Endometrium (tissue), 2 donors: ENCODE measurements around the gene SRPRB.

ENCODE experiments used
- FAIRE-seq: peaks from 2 replicates; lab custom pipeline; 2012; peaks lifted over from hg19 to GRCh38; lab: Jason Lieb, UNC
- donor health status: control.
- donor health status: control.

SRPRB gene, protein sequence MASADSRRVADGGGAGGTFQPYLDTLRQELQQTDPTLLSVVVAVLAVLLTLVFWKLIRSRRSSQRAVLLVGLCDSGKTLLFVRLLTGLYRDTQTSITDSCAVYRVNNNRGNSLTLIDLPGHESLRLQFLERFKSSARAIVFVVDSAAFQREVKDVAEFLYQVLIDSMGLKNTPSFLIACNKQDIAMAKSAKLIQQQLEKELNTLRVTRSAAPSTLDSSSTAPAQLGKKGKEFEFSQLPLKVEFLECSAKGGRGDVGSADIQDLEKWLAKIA

DNA sequence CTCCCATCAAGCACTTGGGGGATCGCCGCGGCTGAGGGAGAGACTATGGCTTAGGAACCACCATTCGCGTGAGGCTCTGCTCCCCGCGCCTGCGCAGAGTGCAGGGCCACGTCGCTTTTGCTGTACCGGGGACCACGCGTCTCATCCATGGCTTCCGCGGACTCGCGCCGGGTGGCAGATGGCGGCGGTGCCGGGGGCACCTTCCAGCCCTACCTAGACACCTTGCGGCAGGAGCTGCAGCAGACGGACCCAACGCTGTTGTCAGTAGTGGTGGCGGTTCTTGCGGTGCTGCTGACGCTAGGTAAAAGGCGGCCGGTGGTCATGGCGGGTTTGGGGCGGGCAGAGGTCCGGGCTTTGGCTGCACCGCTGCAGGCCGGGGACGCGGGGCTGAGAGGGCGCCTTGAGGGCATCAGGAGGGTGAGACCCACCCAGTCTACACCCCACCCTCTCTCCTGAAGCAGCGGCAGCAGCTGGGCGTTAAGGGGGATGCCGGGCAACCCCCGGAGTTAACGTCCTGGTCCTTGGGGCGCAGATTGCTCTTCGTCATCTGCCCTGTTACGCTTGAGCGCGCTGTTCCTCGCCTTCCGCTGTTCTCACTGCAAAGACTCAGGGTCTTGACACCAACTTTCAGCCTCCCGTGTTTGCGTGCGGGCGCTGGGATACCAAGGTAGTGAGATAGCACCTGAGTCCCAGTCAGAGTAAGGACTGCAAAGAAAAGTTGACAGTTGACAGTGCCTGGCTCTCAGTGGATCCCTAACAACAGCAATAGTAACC is at the start of gene SRPRB:
TSS of gene SRPRB (plus strand) at position 114 of the 774 bp plus-strand sequence. CDS start at position 148, 34 bp downstream.
- no peak for FAIRE-seq

DNA sequence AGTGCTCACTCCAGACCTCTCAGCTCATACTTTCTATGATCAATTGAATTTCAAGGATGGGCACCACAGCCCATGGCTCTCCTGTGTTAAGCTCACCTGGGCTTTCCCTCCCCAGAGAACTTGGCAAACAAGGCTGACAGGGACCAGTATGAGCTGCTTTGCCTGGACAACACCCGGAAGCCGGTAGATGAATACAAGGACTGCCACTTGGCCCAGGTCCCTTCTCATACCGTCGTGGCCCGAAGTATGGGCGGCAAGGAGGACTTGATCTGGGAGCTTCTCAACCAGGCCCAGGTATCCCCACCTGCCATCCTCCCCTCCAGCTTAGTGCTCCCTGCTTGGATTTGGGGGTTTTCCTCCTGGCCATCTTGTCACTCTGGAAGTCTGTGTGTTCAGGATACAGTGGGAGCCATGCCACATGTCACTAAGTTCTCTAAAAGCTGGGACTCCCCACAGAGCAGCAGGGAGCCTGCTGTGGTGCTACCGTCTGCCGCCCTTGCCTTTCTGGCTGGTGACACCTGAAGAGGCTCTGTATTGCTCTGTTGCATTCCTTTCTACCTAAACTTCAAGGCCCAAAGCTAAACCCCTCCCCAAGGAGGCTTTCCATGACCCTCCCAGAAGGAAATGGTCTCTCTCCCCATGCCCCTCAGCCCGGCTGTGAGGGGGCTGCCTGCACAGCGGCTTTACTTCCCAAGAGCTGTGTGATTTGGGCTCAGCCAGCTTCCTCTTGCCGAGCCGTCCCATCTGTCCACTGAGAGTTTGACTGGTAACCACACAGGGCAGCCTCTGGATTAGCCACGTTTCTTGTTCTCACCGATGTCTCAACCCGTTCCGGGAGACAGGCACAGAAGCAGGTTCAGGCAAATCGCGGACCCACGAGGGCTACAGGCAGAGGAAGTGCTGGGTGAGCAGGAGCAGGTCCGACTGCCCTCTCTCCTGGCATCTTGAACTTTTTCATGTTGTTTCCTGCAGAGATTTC is 48.6 kb upstream of the SRPRB start:
- no peak for FAIRE-seq

DNA sequence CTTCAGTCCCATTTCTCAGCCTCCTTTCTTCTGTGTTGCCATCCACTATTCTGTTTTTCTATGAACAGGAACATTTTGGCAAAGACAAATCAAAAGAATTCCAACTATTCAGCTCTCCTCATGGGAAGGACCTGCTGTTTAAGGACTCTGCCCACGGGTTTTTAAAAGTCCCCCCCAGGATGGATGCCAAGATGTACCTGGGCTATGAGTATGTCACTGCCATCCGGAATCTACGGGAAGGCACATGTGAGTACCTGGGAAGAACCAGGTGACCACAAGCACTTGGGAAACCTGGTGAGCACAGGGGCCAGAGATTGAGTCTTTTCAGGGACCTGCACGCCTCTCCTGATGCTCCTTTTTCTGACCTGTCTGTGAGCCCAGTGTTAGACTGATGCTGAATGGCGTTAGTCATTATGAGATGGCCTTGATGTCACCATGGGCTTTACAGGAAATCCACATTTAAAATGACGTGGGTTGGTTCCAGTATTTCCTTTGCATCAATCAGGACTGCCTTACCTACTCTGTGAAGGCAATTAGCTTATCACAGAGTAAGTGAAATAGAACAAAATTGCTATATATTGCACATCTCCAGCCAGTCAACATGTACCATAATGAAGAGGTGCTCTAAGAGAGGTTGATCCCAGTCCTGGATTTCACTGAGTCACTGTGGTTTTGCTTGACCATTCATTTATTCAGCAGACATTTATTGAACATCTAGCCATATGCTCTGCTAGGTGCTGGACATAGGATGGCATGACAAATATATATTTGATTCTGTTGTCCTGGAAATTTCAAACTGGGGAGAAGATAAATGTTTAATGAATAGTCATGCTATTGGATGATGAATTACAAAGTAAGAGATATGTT is 47.7 kb upstream of the SRPRB start:
- no peak for FAIRE-seq

DNA sequence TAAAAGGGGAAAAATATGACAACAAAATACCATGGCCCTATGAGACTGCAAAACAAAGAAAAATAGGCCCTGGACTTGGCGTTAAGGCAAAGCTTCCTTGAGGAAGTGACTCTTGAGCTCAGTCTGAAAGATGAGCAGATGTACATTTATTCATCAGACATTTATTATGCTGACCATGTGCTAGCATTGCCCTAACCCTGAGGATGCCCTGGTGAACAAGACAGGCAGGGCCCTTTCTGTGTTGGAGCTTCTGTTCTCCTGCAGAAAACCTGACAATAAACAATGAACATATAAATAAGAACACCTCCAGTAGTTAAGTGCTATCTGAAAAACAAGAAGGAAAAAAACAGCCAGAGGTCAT is 47.1 kb upstream of the SRPRB start:
- no peak for FAIRE-seq

DNA sequence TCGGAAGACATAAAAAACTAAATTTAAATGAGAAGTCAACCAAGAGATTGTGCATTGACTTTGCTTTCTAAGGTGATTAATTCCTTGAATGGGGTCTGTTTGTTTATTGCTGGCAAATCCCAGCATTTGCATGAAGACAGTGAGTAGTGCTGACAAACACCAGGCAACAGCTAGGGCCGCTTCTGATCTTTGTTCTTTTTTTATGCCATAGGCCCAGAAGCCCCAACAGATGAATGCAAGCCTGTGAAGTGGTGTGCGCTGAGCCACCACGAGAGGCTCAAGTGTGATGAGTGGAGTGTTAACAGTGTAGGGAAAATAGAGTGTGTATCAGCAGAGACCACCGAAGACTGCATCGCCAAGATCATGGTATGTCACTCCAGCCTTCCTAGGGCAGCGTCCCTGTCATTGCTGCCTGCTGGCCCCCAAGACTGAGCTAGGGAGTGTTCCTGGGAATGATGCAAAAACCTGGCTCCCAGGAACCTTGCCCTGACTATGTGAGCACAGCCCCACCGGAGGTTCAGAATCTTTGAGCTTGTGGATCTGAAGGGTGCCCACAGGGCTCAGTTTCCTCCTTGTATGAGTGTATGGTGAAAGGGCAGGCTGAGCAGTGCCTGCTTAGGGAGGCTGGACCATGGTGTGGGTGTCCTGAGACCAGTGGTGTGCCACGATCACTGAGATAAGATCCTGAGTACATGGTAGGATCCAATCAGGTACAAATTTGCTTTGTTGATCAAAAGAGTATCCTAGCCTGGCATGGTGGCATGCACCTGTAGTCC is 46.5 kb upstream of the SRPRB start:
- no peak for FAIRE-seq

DNA sequence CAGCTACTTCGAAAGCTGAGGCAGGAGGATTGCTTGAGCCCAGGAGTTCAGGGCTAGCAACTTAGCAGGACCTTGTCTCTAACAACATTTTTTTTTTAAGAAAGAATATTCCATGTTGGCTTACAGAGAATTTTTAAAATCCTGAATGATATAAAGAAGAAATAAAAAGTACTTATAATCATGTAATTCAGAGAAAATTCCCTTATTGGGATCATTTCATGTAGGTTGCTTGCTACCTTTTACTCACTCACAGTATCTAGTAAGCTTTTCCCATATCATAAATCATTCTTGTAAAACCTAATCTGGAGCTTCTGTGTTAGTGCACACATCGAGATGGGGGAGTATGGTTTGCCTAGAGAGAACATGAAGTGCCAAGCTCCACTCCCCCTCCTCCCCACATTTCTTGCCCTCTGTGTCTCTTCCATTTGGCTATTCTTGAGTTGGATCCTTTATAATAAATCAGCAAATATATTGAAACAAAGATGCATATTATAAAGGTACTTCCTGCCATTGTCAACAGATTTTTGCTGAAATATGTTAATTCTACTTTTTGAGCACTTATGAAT is 45.8 kb upstream of the SRPRB start:
- no peak for FAIRE-seq

DNA sequence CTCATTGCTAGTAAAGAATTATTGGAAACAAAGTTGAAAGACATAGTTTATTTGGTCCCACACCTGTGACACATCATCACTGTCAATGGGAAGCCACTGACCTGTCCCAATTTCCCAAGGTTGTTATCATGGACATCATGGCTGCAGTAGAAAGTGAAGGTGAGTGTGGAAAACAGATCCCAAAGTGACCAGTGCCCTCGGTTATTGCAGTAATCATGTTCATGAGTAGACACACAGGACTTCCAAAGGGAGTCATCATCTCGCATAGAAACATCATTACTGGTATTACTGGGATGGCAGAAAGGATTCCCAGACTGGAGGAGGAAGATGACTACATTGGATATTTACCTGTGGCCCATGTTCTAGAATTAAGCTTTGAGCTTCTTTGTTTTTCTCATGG is 44.7 kb upstream of the SRPRB start:
- FAIRE-seq: no peak

DNA sequence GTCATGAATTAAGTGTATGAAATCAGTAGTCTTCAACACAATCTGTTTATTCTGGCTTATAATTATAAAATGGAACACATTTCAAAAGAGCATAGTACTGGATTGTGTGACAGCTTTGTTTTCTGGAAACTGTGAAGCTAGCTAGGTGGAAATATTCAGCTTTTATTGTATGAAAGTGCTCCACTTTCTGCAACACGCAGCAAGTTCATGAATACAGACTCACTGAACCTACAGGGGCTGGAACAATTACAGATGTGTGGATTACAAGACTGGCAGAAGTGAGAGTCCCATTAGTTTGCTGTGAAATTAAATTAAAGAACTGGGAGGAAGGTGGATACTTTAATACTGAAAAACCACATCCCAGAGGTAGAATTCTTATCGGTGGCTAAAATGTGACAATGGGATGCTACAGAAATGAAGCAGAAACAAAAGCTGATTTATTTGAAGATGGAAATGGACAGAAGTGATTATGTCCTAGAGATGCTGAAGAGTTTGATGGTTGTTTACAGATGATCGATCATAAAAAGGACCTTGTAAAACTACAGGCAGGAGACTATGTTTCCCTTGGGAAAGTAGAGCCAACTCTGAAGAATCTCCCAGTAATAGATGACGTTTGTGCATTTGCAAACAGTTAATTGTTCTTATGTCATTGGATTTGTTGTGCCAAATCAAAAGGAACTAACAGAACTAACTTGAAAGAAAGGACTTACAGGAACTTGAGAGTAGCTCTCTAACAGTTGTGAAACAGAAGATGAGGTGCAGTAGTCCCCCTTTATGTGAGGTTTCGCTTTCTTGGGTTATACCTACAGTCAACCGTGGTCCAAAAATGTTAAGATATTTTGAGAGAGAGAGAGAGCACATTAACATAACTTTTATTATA is 43.8 kb upstream of the SRPRB start:
- FAIRE-seq: no peak

DNA sequence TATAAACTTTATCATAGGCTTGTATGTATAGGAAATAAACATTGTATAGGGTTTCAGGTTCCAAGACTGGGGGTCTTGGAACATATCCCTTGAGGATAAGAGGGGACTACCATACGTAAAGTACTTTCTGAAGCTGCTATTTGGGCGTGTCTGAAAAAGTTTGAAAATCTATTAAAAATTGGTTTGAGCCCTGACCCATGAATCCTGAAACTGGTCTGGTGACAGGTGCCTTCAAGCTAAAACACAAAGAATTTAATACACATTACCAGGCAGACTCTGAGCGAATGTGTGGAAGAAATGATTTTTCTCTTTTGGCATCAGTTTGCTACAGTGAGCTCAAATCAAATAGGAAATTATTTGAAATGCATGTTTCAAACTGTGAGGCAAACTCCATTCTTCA is 43.1 kb upstream of the SRPRB start:
- FAIRE-seq: no peak

DNA sequence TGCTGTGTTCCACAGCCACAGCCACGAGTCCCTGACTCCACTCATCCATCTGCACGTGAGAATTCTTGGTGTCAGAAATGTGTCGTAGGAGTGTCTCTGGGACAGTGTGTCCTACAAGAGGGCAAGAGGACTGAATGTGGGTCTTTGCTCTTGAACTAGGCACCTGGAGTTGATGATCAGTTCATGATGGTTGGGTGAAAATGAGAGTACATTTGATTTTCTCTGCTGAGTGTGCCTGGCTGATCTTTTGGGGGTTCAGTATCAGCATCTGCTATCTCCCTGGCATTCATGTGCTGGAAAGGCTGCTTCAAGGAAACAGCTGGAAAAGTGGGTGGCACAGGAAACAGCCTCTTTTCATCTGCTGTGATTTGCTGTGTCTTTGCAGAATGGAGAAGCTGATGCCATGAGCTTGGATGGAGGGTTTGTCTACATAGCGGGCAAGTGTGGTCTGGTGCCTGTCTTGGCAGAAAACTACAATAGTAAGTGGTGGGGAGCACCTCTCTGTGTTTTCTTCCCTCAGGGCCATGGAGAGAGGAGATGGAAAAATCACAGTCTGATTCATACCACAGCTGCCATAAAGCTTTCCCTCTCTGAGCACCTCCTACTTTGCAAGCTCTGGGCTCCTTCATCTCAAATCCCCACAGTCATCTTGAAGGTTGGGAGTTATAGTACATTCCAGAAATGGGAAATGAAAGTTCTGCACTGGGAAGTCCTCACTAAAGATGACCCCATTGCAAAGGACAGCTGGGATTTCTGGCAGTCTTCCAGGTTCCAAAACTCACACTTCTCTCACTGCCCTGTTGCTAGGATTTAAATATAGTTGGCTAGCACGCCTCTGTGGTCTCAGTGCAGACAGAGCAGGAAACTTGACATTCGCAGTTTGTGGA is 41.6 kb upstream of the SRPRB start:
- no peak for FAIRE-seq

DNA sequence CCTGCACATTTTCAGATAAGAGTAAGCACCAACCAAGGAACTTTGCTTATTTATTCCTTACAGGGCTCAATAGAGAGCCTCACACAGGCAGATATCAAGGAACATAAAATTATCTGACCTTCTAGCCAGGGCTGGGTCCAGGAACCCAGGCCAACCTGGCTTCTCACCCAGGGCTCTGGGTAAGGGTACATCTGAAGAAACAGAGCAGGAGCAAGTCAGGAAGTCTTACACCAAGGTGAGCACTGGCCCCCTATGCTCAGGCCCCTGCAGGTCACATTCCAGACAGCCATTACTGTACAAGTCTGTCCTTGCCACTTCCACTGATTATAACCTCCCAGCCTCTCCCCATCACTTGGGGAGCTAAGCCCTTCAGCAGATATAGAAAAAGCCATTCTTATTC is 40.4 kb upstream of the SRPRB start:
- FAIRE-seq: no peak

DNA sequence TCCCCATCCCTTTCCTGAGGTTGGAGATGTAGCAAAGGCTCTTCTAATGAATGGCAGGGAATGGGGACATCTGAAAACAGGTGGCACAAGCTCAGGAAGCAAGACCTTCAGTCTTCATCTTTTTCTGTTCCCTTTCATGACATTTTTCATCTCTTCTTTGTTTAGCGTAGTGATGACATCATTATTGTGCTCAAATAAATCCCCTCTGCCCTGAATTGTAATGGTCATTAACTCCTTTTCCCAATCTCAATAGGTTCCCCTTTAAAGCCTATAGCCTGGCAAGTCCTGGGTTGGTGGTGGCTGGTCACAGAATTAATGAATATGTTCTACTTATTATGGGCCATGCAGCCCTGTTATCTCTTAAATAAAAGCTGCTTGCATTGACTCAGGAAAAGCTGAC is 38.0 kb upstream of the SRPRB start:
- no peak for FAIRE-seq

DNA sequence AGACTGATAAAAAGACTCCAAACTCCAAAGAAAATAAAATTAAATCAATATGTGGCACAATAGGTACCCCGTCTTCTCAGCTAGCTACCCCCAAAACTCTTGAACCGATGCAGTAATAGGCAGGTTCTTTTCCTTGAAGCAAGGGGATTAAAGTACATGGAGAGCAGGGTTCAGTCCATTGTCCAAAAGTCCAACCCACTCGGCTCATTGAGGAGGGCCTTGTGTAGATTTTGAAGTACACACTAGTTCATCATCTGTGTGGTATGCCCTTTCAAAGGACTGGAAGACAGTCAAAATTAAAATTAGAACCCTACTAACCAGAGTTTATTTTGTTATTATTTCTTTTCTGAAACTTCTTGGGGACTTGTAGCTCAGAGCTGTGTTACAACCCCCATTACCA is 36.1 kb upstream of the SRPRB start:
- FAIRE-seq: no peak

DNA sequence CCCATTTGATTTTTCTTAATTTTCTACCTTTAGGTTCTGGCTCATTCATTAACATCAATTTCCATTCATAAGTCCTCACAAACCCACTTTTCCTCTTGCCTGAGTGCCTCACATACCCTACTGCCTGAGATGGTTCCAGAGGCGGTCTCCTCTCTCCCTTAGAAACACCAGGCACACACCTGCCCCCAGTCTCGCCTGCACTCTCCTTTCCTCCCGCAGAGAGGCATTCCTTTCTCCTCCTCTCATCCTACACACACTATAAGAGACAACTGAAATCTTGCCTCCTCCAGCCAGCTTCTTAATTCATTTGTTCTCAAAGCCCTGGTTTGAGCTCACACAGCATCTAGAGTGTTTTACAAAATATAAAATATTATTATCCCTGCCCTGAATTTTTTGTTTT is 31.9 kb upstream of the SRPRB start:
- no peak for FAIRE-seq

DNA sequence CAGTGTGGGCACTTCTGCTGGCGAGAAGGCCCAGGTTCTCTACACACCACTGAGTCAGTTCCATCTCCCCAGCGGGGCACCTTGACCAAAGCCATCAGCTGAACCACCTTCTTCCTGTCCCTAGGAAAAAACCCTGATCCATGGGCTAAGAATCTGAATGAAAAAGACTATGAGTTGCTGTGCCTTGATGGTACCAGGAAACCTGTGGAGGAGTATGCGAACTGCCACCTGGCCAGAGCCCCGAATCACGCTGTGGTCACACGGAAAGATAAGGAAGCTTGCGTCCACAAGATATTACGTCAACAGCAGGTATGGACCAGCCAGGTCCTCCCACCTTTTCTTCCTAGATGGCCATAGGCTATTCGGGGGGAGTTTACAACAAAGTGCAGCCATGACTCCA is 30.3 kb upstream of the SRPRB start:
- no peak for FAIRE-seq

DNA sequence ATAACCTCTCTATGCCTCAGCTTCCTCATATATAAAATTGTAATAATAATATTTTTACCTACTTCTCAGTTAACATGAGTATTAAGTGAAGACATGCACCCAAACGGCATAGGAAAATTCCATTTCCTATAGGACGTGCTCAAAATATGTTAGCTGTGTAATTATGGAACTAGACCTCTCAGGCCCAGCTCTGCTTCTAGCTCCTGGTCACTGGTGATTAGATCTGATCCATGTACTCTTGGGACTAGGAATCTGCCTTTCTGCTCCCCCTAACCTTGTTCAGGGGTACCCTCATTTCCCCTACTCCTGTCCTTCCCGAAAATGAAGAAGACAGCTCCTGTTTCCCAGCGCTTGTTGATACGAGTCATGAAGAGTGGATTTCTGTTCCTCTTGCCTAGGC is 29.8 kb upstream of the SRPRB start:
- FAIRE-seq: no peak

DNA sequence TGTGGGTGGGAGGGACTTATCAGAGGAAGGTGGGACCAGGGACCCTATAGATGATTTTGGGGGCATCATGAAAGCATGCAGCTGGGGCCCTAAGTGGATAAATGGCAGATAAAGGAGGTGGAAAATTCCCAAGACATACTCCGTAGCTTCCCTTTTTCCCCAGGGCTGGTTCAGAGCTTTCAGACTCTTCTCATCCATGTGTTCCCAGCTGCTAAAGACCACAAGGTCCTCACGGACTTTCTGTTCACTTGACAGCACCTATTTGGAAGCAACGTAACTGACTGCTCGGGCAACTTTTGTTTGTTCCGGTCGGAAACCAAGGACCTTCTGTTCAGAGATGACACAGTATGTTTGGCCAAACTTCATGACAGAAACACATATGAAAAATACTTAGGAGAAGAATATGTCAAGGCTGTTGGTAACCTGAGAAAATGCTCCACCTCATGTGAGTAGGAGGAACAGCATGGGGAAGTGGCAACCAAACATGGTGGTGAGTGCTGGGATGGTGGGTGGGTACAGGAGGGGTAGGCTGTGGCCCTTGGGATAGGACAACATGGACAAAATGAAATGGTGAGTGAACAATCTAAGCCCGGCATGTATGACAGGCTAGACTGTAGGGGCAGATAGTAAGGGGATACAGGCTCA is 28.7 kb upstream of the SRPRB start:
- FAIRE-seq: no peak
